Ascending aorta (tissue), 2 donors: Measurements from ENCODE around the gene COL9A3. TPM values are rescaled to one million over a fixed set of nuclear protein-coding genes. Genes with fewer than 3 reads are reported as not detected.

ENCODE experiments used
- DNase-seq, 2 donors: peaks; one replicate each; pipeline ENCODE4 v3.0.0-alpha.2; 2019; ENCODE audit warnings: low spot score in 2 of 2
- H3K27ac ChIP-seq, 2 donors: fragments of 200-600 bp; sonication (generic); one replicate each; pipeline ENCODE4 v1.5.1; 2016 to 2017; ENCODE audit warnings: mild to moderate bottlenecking in 1 of 2
- H3K27me3 ChIP-seq: fragments of 200-600 bp; sonication (generic); one replicate; pipeline ENCODE4 v1.5.1; 2017
- H3K36me3 ChIP-seq, 2 donors: fragments of 200-600 bp; sonication (generic); one replicate each; pipeline ENCODE4 v1.5.1; 2016
- H3K4me1 ChIP-seq, 2 donors: fragments of 200-600 bp; sonication (generic); one replicate each; pipeline ENCODE4 v1.5.1; 2016 to 2017; ENCODE audit warnings: mild to moderate bottlenecking in 1 of 2
- H3K4me3 ChIP-seq, 2 donors: fragments of 200-600 bp; sonication (generic); one replicate each; pipeline ENCODE4 v1.5.1; 2016 to 2017; ENCODE audit warnings: mild to moderate bottlenecking in 1 of 2
- H3K9me3 ChIP-seq, 2 donors: fragments of 200-600 bp; sonication (generic); one replicate each; pipeline ENCODE4 v1.5.1; 2016
- CTCF ChIP-seq, 3 experiments: fragments of 200-600 bp in 2 of 3; fragments of 450-650 bp in 1 of 3; sonication (generic) in 2 of 3; IDR thresholded peaks; one replicate each; pipeline ENCODE4 v1.5.1; 2016 to 2019; ENCODE audit warnings: antibody characterized with exemption in 3 of 3, mild to moderate bottlenecking in 1 of 3, moderate library complexity in 1 of 3
- intact Hi-C: fragments of 100-400 bp; cut with DNase I; formaldehyde crosslinking; loops from one replicate; pipeline ENCODE4 v1.15.1; 2023
- total RNA-seq: library from RNA; depleted of rRNA; stranded (reverse); fragments of >200 nt; gene quantifications from one replicate; pipeline ENCODE4 v1.1.0, GENCODE V29; 2016

COL9A3 gene
- total RNA-seq, 1 donor from 2014 or later: 13.8 TPM

- H3K27ac ChIP-seq: no peak overlapping the region
- no peak for DNase-seq
- no peak for TF ChIP-seq CTCF (IDR thresholded peaks at IDR 0.05)
- intact Hi-C loops: no loop called here
- no peak overlapping the region for H3K4me3 ChIP-seq
- H3K9me3 ChIP-seq: no peaks in the 10 kb centered on the region
- H3K27me3 ChIP-seq: no peaks in the 10 kb centered on the region
- H3K36me3 ChIP-seq: peaks cover 76 to 79% of the 10 kb centered on the region in 2 donors
- H3K4me1 ChIP-seq: no peaks in the 10 kb centered on the region
Measured at GRCh38 chr20:62889871-62890270, 73.0 kb downstream of the COL9A3 start.

- peaks cover 80 to 83% of the 10 kb centered on the region in 2 donors for H3K36me3 ChIP-seq
- H3K9me3 ChIP-seq: no peaks in the 10 kb centered on the region
- intact Hi-C loops: no loop called here
- H3K4me1 ChIP-seq: no peaks in the 10 kb centered on the region
- H3K4me3 ChIP-seq: no peak overlapping the region
- no peak for TF ChIP-seq CTCF (IDR thresholded peaks at IDR 0.05)
- no peak for DNase-seq
- no peak overlapping the region for H3K27ac ChIP-seq
- no peaks in the 10 kb centered on the region for H3K27me3 ChIP-seq
Measured at GRCh38 chr20:62890444-62890843, 73.6 kb downstream of the COL9A3 start.

Other genes with a start within 250 kb of the COL9A3 start
- 160 TPM for gene SLCO4A1, start 174.5 kb upstream of the COL9A3 start, total RNA-seq
- not detected for gene NTSR1, start 108.2 kb upstream of the COL9A3 start, total RNA-seq
- 5.7 TPM for gene MRGBP, start 20.6 kb upstream of the COL9A3 start, total RNA-seq
- 77.4 TPM for gene OGFR, start 12.2 kb upstream of the COL9A3 start, total RNA-seq
- 1.1 TPM for gene TCFL5, start 44.8 kb downstream of the COL9A3 start, total RNA-seq
- 42.4 TPM for gene DIDO1, start 109.5 kb downstream of the COL9A3 start, total RNA-seq
- gene GID8, start 121.1 kb downstream of the COL9A3 start, total RNA-seq: 9.2 TPM
- 30.0 TPM for gene SLC17A9, start 135.7 kb downstream of the COL9A3 start, total RNA-seq
- gene BHLHE23, start 189.9 kb downstream of the COL9A3 start, total RNA-seq: not detected